Astrocyte (in vitro differentiated cells and primary cell): ENCODE results near the gene MROH8. TPM values are rescaled to one million over a fixed set of nuclear protein-coding genes. Genes with fewer than 3 reads are reported as not detected.

Experiments used
- DNase-seq: peaks from one replicate; pipeline ENCODE4 v3.0.0-alpha.2; 2010; ENCODE audit warnings: low read depth
- FAIRE-seq: peaks from 2 replicates; lab custom pipeline; 2011; peaks lifted over from hg19 to GRCh38; lab: Jason Lieb, UNC
- H2AFZ ChIP-seq: 2 replicates; pipeline ENCODE4 v1.6.0; 2012; ENCODE audit warnings: low read depth, low read length, inconsistent platforms
- H3K27ac ChIP-seq: 2 replicates; pipeline ENCODE4 v1.5.1; 2011; ENCODE audit warnings: low read depth, low read length, inconsistent platforms
- H3K27me3 ChIP-seq: 2 replicates; pipeline ENCODE4 v1.6.0; 2011; ENCODE audit warnings: low read length, inconsistent platforms; ENCODE audit not compliant: insufficient read depth
- H3K36me3 ChIP-seq: 2 replicates; pipeline ENCODE4 v1.5.1; 2011; ENCODE audit warnings: low read length, inconsistent platforms; ENCODE audit not compliant: insufficient read depth
- H3K4me1 ChIP-seq: 2 replicates; pipeline ENCODE4 v1.5.1; 2011; ENCODE audit warnings: low read length, inconsistent platforms; ENCODE audit not compliant: insufficient read depth
- H3K4me2 ChIP-seq: 2 replicates; pipeline ENCODE4 v1.6.0; 2012; ENCODE audit warnings: low read length, inconsistent platforms
- H3K4me3 ChIP-seq: 2 replicates; pipeline ENCODE4 v1.5.1; 2011; ENCODE audit warnings: low read depth, mild to moderate bottlenecking, low read length, inconsistent platforms; ENCODE audit not compliant: insufficient read depth
- H3K79me2 ChIP-seq: 2 replicates; pipeline ENCODE4 v1.6.0; 2012; ENCODE audit warnings: mild to moderate bottlenecking, low read length, inconsistent platforms; ENCODE audit not compliant: insufficient read depth
- H3K9ac ChIP-seq: 2 replicates; pipeline ENCODE4 v1.6.0; 2012; ENCODE audit warnings: mild to moderate bottlenecking, low read length, inconsistent platforms
- H3K9me3 ChIP-seq: 2 replicates; pipeline ENCODE4 v1.5.1; 2012; ENCODE audit warnings: low read depth, mild to moderate bottlenecking, low read length, inconsistent platforms; ENCODE audit not compliant: insufficient read depth
- H4K20me1 ChIP-seq: 2 replicates; pipeline ENCODE4 v1.6.0; 2012; ENCODE audit warnings: low read length, inconsistent platforms; ENCODE audit not compliant: insufficient read depth
- H3K27ac Mint-ChIP-seq: one replicate; pipeline ENCODE4 v1.8.0; 2021; ENCODE audit warnings: mild to moderate bottlenecking, mixed read lengths; ENCODE audit not compliant: unreplicated experiment
- H3K27me3 Mint-ChIP-seq: one replicate; pipeline ENCODE4 v1.8.0; 2021; ENCODE audit warnings: low read depth, mixed read lengths; ENCODE audit not compliant: unreplicated experiment
- H3K36me3 Mint-ChIP-seq: one replicate; pipeline ENCODE4 v1.8.0; 2021; ENCODE audit warnings: low read depth, mixed read lengths; ENCODE audit not compliant: unreplicated experiment
- H3K4me1 Mint-ChIP-seq: one replicate; pipeline ENCODE4 v1.8.0; 2021; ENCODE audit warnings: low read depth, mixed read lengths; ENCODE audit not compliant: unreplicated experiment
- H3K4me3 Mint-ChIP-seq: one replicate; pipeline ENCODE4 v1.8.0; 2021; ENCODE audit warnings: mild to moderate bottlenecking, moderate library complexity, mixed read lengths; ENCODE audit not compliant: unreplicated experiment
- H3K9me3 Mint-ChIP-seq: one replicate; pipeline ENCODE4 v1.8.0; 2021; ENCODE audit warnings: mild to moderate bottlenecking, mixed read lengths; ENCODE audit not compliant: unreplicated experiment
- EZH2 ChIP-seq: IDR thresholded peaks from 2 replicates; pipeline ENCODE4 v1.6.1; 2012; ENCODE audit warnings: mild to moderate bottlenecking, low read length, inconsistent platforms; ENCODE audit not compliant: insufficient read depth
- total RNA-seq: library from RNA; stranded (reverse); gene quantifications from 2 replicates; pipeline ENCODE4 v1.2.1, GENCODE V29; 2021
- TF ChIP-seq, protein P1 (sequence below): IDR thresholded peaks from 2 replicates; pipeline ENCODE4 v1.5.1; 2011; ENCODE audit warnings: low read depth, mild to moderate bottlenecking, inconsistent platforms, low read length, moderate library complexity; ENCODE audit not compliant: insufficient read depth

Gene MROH8
- total RNA-seq, 1 donor from 2014 or later, result 1.3 TPM

DNA sequence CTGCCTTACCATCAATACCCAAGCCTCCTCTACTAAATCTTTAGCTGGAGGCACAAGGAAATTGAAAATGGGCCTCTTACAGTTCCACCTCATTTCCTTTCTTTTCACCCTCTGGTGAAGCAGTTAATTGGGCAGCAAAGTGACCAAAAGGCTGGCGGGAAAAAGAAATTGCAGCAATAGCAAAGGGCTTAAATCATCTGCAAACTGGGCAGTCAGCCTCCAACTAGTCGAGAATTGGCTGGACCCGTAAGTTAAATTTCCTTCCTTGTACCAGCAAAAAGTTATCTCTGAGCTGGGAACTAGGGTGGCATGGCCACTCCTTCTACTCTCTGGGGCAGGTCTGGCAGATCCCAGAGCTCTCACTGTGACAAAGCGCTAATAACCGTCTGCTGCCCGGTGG, 48.7 kb upstream of the MROH8 start:
- Histone ChIP-seq H3K4me2 (no peak overlapping the region), H3K79me2 (no peaks in the 10 kb centered on the region), H2AFZ (no peak overlapping the region), H3K4me1 (no peaks in the 10 kb centered on the region), H3K27ac (no peak overlapping the region), H3K9me3 (no peaks in the 10 kb centered on the region), H3K9ac (no peak overlapping the region), H3K27me3 (no peaks in the 10 kb centered on the region), H4K20me1 (peaks cover 48% of the 10 kb centered on the region), H3K36me3 (peaks cover 75% of the 10 kb centered on the region), H3K4me3 (no peak overlapping the region)
- no peaks in the 10 kb centered on the region for H3K9me3 Mint-ChIP-seq
- H3K27me3 Mint-ChIP-seq, result no peaks in the 10 kb centered on the region
- H3K4me3 Mint-ChIP-seq, result no peak overlapping the region
- peaks cover 15% of the 10 kb centered on the region for H3K4me1 Mint-ChIP-seq
- no peak for TF ChIP-seq EZH2
- TF ChIP-seq, protein P1, sequence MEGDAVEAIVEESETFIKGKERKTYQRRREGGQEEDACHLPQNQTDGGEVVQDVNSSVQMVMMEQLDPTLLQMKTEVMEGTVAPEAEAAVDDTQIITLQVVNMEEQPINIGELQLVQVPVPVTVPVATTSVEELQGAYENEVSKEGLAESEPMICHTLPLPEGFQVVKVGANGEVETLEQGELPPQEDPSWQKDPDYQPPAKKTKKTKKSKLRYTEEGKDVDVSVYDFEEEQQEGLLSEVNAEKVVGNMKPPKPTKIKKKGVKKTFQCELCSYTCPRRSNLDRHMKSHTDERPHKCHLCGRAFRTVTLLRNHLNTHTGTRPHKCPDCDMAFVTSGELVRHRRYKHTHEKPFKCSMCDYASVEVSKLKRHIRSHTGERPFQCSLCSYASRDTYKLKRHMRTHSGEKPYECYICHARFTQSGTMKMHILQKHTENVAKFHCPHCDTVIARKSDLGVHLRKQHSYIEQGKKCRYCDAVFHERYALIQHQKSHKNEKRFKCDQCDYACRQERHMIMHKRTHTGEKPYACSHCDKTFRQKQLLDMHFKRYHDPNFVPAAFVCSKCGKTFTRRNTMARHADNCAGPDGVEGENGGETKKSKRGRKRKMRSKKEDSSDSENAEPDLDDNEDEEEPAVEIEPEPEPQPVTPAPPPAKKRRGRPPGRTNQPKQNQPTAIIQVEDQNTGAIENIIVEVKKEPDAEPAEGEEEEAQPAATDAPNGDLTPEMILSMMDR, result no peak
- no peak for DNase-seq
- FAIRE-seq, result no peak
- peaks cover 22% of the 10 kb centered on the region for H3K36me3 Mint-ChIP-seq
- H3K27ac Mint-ChIP-seq, result no peak overlapping the region

DNA sequence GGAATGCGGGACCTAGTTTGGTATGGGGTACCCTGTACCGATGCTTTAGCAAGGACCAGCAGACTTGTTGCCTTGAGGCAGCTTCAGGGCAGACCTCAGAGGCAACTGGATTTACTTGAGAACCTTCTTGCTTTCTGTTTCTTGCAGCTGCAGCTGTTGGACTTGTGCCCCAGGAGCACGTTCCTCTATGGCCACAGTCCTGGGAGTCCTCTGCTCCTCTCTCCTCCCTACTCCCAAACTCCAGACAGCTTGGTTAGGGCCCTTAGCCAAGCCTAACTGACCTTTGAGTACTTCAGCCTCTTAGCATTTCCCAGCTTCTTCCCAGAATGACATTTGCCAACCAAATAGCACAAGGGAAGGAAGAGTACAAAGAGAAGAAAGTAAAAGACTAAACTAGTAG, 47.5 kb upstream of the MROH8 start:
- Histone ChIP-seq H3K4me1 (peaks cover 4% of the 10 kb centered on the region), H3K27ac (no peak overlapping the region), H3K27me3 (no peaks in the 10 kb centered on the region), H3K36me3 (peaks cover 73% of the 10 kb centered on the region), H3K9ac (no peak overlapping the region), H3K9me3 (no peaks in the 10 kb centered on the region), H2AFZ (no peak overlapping the region), H3K4me3 (no peak overlapping the region), H3K4me2 (no peak overlapping the region), H3K79me2 (no peaks in the 10 kb centered on the region), H4K20me1 (peaks cover 44% of the 10 kb centered on the region)
- no peak for TF ChIP-seq EZH2
- TF ChIP-seq, protein P1, result no peak
- Mint-ChIP-seq H3K9me3 (no peaks in the 10 kb centered on the region), H3K36me3 (peaks cover 16% of the 10 kb centered on the region), H3K27me3 (no peaks in the 10 kb centered on the region), H3K27ac (no peak overlapping the region), H3K4me3 (no peak overlapping the region), H3K4me1 (peaks cover 19% of the 10 kb centered on the region)
- DNase-seq, result peak; percentile 45
- no peak for FAIRE-seq

GRCh38 chr20:37225146-37225545, 45.8 kb upstream of the MROH8 start:
- peaks cover 2% of the 10 kb centered on the region for H3K79me2 ChIP-seq
- no peaks in the 10 kb centered on the region for H3K9me3 Mint-ChIP-seq
- H3K4me1 Mint-ChIP-seq, result peaks cover 19% of the 10 kb centered on the region
- no peak overlapping the region for H3K27ac ChIP-seq
- H2AFZ ChIP-seq, result no peak overlapping the region
- H3K27me3 Mint-ChIP-seq, result no peaks in the 10 kb centered on the region
- H3K36me3 Mint-ChIP-seq, result peaks cover 14% of the 10 kb centered on the region
- peaks cover 60% of the 10 kb centered on the region for H3K36me3 ChIP-seq
- no peak for DNase-seq
- H3K9me3 ChIP-seq, result no peaks in the 10 kb centered on the region
- TF ChIP-seq, protein P1, result no peak
- TF ChIP-seq EZH2, result no peak
- no peak overlapping the region for H3K4me3 ChIP-seq
- no peak overlapping the region for H3K27ac Mint-ChIP-seq
- H3K4me3 Mint-ChIP-seq, result no peak overlapping the region
- H3K4me1 ChIP-seq, result peaks cover 4% of the 10 kb centered on the region
- H4K20me1 ChIP-seq, result peaks cover 41% of the 10 kb centered on the region
- H3K4me2 ChIP-seq, result no peak overlapping the region
- no peak for FAIRE-seq
- H3K27me3 ChIP-seq, result no peaks in the 10 kb centered on the region
- H3K9ac ChIP-seq, result no peak overlapping the region
